Thoracic aorta (tissue), 2 donors: ENCODE measurements around the gene SERHL2. TPM values are rescaled to one million over a fixed set of nuclear protein-coding genes. Genes with fewer than 3 reads are reported as not detected.
"Not testable (repeated sequence)": the region's sequence is repeated elsewhere in the genome, so short reads cannot be mapped to it uniquely, and the experiment has no call there.

Source experiments
- ATAC-seq: fragments of 150-250 bp; one replicate; pipeline ENCODE4 v1.8.0; 2017; ENCODE audit warnings: low read depth; ENCODE audit not compliant: insufficient number of reproducible peaks, low FRiP score
- DNase-seq: peaks from one replicate; pipeline ENCODE4 v3.0.0-alpha.2; 2020; ENCODE audit warnings: low spot score
- H3K27ac ChIP-seq, 2 donors: fragments of 200-600 bp; sonication (generic); 1 replicate in 1 of 2; 2 replicates in 1 of 2; pipeline ENCODE4 v1.5.1; 2016; ENCODE audit warnings: mild to moderate bottlenecking in 2 of 2, moderate library complexity in 2 of 2
- H3K27me3 ChIP-seq: fragments of 200-600 bp; sonication (generic); replicated peaks from 2 replicates; pipeline ENCODE4 v1.6.0; 2016; ENCODE audit warnings: mild to moderate bottlenecking; ENCODE audit not compliant: insufficient read depth
- H3K36me3 ChIP-seq: fragments of 200-600 bp; sonication (generic); one replicate; pipeline ENCODE4 v1.5.1; 2016
- H3K4me1 ChIP-seq, 2 donors: fragments of 200-600 bp; sonication (generic); 1 replicate in 1 of 2; 2 replicates in 1 of 2; pipeline versions ENCODE4 v1.5.1 to v1.6.0; 2016; ENCODE audit warnings: low read depth in 2 of 2, mild to moderate bottlenecking in 1 of 2; ENCODE audit not compliant: control insufficient read depth in 1 of 2
- H3K4me3 ChIP-seq: fragments of 200-600 bp; sonication (generic); 2 replicates; pipeline ENCODE4 v1.5.1; 2016; ENCODE audit warnings: mild to moderate bottlenecking
- H3K9me3 ChIP-seq: fragments of 200-600 bp; sonication (generic); 2 replicates; pipeline ENCODE4 v1.5.1; 2016
- CTCF ChIP-seq: fragments of 200-600 bp; sonication (generic); IDR thresholded peaks from one replicate; pipeline ENCODE4 v1.5.1; 2019; ENCODE audit warnings: antibody characterized with exemption
- total RNA-seq, 2 donors: library from RNA; depleted of rRNA; stranded (reverse); fragments of >200 nt; gene quantifications; one replicate each; pipeline versions ENCODE4 v1.1.0 to v1.2.3, GENCODE V29; 2016

The SERHL2 gene
- total RNA-seq, 2 donors from 2014 or later: 1.9 TPM; not detected in 1

- Histone ChIP-seq H3K9me3 (no peaks in the 10 kb centered on the region), H3K4me1 (no peaks in the 10 kb centered on the region), H3K36me3 (no peaks in the 10 kb centered on the region), H3K4me3 (no peak overlapping the region), H3K27ac (no peak overlapping the region), H3K27me3 (no peaks in the 10 kb centered on the region)
- ATAC-seq (no peak), DNase-seq (no peak)
- no peak for TF ChIP-seq CTCF
Measured at GRCh38 chr22:42560381-42560780, 6.6 kb downstream of the SERHL2 start.

- Histone ChIP-seq H3K36me3 (no peaks in the 10 kb centered on the region), H3K27ac (no peak overlapping the region), H3K27me3 (no peaks in the 10 kb centered on the region), H3K9me3 (no peaks in the 10 kb centered on the region), H3K4me1 (no peaks in the 10 kb centered on the region), H3K4me3 (no peak overlapping the region)
- ATAC-seq (no peak), DNase-seq (no peak)
- TF ChIP-seq CTCF: no peak
Measured at GRCh38 chr22:42560781-42561180, 7.0 kb downstream of the SERHL2 start.

DNA sequence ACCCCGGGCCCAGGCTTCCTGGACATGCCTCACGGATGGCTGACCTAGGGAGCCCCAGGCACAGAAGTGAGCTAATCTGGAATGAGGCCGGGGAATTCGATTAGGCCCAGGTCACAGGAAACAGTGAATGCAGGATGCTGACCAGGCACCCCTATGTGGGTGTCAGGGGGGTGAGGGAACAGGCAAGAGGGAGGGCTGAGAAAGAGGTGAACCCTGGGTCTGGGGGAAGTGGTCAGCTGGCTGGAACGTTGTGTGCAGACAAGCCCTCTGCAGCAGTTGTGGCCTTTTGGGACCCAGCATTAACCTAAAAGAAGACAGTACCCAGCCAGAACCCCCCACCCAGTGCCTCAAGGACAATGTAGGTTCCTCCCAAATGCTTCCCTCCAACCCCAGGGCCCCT is 8.1 kb downstream of the SERHL2 start:
- Histone ChIP-seq H3K36me3 (no peaks in the 10 kb centered on the region), H3K27me3 (no peaks in the 10 kb centered on the region), H3K4me1 (no peaks in the 10 kb centered on the region), H3K27ac (no peak overlapping the region), H3K9me3 (no peaks in the 10 kb centered on the region), H3K4me3 (no peak overlapping the region)
- ATAC-seq (no peak), DNase-seq (no peak)
- no peak for TF ChIP-seq CTCF

GRCh38 chr22:42562279-42562678 is 8.5 kb downstream of the SERHL2 start:
- TF ChIP-seq CTCF: no peak
- H3K4me1 ChIP-seq: no peaks in the 10 kb centered on the region
- H3K4me3 ChIP-seq: no peak overlapping the region
- H3K27me3 ChIP-seq: no peaks in the 10 kb centered on the region
- no peak overlapping the region for H3K27ac ChIP-seq
- ATAC-seq (no peak), DNase-seq (no peak)
- no peaks in the 10 kb centered on the region for H3K9me3 ChIP-seq
- no peaks in the 10 kb centered on the region for H3K36me3 ChIP-seq

- no peak overlapping the region for H3K4me3 ChIP-seq
- no peak overlapping the region for H3K27ac ChIP-seq
- no peak for TF ChIP-seq CTCF
- DNase-seq (no peak), ATAC-seq (no peak)
- no peaks in the 10 kb centered on the region for H3K9me3 ChIP-seq
- no peaks in the 10 kb centered on the region for H3K36me3 ChIP-seq
- H3K4me1 ChIP-seq: no peaks in the 10 kb centered on the region
- no peaks in the 10 kb centered on the region for H3K27me3 ChIP-seq
Measured at GRCh38 chr22:42562684-42563083, 8.9 kb downstream of the SERHL2 start.

GRCh38 chr22:42563943-42564342 is 10.2 kb downstream of the SERHL2 start:
- not testable (repeated sequence) for H3K4me3 ChIP-seq, H3K36me3 ChIP-seq, H3K27me3 ChIP-seq, H3K9me3 ChIP-seq, DNase-seq, H3K27ac ChIP-seq, H3K4me1 ChIP-seq, ATAC-seq
